GM18873 (cell line): ENCODE measurements around the gene PLXNC1.
A peak's percentile ranks its signal among the peaks of the same experiment; 100 is the strongest.

Source experiments
- ATAC-seq: cut with Tn5 transposase; IDR thresholded peaks from one replicate; pipeline ENCODE4 v1.9.1; 2021; ENCODE audit warnings: mild to moderate bottlenecking, moderate library complexity, moderate number of reproducible peaks; ENCODE audit not compliant: unreplicated experiment, low FRiP score

Gene PLXNC1

DNA sequence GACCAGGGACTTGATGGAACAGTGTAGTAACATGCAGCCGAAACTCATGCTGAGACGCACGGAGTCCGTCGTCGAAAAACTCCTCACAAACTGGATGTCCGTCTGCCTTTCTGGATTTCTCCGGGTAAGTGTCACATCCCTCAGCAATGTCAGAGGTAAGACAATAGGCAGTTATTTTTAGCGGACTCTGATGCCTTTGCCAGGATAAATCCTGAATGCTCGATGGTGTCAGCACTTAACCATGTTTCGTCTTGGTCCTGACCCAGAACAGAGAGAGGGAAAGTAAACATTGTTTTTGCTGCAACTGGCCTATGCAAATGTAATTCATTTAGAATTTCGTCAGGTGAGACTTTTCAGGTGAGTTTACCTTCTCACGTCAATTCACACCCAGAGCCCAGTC, 112.3 kb downstream of the PLXNC1 start:
- no peak for ATAC-seq

DNA sequence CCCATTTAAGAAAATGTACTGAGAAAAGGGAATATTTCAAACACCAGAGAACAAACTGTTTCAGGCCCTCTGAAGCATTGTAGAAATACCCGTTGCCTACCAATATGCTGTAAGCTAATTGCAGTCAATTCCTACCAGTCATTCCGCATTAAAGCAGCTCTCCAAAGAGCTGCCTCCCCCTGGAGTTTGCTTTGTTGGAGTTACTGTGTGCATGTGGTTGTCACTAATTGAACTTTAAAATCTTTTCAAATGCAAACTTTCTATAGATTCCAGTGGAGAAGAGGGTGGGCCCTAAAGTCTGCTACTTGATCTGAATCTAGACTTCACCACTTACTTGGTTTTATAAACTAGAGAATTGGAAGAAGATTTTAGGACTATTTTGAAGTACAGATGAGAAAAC, 112.7 kb downstream of the PLXNC1 start:
- ATAC-seq = no peak

DNA sequence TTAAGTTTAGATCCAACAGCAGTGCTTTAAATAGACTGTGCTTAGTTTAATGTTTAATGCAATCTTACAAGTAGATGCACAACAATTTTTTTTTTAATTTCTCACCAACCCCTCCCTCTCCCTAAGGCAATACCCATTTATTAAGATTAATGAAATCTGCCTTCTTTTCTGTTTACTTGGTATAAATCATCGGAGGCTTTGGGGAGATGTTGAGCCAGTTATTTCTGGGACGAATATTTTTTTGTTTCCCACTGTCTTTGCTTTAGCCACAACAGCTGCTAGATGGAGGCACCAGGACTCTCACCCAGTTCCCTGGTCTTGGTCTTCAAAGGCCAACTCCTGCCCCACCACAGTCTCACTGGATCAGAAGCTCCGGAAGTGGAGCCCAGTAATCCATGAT, 113.4 kb downstream of the PLXNC1 start:
- no peak for ATAC-seq

DNA sequence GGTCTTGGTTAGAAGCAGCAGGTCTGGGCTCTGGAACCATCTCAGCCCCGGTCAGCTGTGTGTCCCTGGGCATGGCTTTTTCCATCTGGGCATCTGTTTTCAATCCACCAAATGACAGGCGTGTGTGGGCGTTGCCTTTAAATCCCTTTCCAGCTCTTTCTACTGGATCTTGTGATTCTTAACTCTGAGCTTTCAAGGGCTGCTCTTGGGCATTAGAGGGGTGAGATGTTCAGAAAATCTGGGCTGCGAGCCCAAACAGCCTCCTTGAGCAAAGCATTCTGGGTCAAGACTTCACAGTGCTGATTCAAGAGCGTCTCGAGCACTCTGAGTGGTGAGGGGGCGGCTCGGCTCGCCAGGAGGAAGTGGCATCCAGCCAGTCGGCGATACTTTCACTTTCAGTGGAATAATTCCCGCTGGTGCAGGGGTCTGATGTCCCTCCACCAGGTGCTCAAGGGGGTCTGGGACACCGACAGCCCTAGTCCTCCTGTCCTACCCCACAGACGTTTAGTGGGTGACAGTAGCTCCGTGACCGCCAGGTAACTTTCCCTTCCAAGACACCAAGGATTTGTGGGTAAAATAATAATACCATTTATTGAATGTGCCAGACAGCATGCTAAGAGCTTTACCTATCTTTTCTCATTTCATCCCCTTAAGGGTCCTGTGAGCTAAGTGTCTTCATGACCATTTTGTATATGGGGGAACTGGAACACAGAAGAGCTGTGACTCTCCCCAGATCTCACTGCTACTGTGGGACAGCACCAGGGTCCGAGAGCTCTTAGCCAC, 114.0 kb downstream of the PLXNC1 start:
- ATAC-seq = no peak

DNA sequence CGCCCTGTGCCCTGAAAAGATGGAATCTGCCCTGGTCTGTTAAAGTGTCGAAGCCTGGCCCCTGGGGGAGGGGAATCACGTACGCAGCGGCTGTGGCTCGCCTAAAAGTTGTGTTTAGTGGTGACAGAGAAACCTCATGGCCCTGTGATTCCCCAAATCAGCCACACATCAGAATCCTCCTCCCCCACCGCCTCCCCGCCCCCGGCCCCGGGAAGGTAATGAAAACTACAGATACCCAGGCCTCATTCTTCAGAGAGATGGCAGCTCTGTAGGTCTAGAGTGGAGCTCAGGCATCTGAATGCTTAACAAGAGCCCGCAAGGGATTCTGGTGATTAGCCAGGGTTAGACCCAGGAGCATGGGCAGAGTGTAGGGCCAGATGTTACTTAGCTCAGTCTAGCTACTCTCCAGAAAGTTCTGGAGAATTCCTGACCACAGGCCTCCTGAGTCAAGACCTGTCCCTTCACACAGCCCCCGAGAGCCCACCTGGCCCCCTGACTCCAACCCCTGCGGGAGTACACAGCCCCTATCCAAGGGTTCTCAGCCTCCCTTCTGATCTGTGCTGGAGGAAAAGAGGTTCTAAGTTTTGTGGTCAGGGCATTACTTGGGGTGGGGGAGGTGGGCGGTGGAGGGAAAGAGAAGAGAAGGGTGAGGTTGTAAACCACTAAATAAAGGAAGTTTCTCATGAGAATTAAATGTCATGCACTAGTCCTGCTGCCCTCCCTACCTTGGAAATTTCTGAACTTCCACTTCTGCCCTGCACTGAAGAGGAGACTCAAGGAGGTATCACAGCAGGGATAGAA, 114.8 kb downstream of the PLXNC1 start:
- ATAC-seq = no peak

DNA sequence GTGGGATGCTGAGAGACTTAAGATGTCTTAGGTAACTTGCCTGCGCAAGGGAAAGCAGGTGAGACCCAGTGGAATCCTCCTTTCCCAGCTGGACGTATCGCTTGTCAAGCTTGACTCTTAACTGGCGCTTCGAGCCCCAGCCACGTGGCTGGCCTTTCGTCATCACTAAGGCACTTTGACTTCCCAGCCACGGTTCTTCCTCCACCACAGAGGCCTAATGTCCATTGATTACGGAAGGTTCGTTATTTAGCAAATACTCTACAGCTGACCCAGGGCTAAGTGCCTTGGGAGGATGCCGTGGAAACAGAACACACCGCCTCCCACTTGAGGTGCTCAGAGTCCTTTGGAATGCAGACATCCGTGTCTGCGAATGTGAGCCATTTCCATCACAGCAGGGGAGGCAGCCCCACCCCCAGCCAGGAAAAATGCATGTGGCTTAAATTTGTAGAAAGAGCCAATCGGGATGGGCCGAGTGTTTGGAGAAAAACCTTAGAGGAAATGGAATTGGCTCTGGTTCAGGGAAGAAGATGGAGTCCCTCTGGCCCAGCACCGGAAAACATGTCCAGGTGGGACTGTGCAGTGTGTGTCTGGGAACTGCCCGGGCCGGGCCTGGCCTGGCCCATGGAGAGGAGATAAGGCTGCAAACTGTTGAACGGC, 115.7 kb downstream of the PLXNC1 start:
- ATAC-seq = no peak

DNA sequence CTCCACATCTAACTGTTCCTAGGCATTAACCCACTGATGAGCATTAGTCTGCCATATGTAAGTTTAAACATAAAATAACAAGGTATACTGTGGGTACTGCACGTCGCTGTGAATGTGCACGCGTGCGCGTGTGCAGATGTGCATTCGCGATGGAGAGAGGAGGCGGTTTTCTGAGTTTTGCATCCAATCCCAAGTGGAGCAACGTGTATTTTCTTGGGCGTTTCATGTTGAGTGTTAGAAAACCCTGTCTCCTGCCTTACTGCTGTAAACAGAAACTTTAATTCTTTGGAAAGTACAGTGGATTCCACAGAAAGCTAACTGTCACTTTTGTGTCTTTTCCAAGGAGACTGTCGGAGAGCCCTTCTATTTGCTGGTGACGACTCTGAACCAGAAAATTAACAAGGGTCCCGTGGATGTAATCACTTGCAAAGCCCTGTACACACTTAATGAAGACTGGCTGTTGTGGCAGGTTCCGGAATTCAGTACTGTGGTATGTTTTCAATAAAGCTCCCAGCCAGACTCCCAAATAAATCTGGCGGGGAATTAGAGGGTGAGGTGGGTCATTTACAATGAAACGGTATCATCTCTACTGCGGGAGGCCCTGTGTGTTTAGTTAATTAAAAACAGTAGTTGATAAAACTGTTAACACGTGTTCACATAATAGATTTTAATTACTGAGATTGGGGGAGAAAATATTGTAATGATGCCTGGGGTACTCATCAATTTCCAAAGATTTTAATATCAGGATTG, 116.5 kb downstream of the PLXNC1 start:
- ATAC-seq = no peak

DNA sequence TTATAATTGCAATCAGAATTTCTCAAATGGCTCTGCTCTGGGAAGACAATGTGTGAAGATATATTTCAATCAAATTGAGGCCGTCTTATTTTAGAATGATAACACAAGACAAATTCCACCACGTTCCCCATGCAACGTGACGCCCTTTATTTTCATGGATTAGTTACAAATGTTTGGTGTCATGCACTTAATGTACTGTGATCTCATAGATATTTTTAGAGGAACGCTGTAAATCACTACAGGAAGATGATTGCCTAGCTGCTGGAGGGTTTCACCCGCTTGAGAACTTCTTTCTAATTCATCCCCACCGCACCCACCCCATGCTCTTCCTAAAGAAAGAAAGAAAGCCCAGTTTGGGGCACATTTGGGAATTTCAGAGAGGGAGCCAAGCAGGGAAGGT, 117.2 kb downstream of the PLXNC1 start:
- ATAC-seq = no peak

DNA sequence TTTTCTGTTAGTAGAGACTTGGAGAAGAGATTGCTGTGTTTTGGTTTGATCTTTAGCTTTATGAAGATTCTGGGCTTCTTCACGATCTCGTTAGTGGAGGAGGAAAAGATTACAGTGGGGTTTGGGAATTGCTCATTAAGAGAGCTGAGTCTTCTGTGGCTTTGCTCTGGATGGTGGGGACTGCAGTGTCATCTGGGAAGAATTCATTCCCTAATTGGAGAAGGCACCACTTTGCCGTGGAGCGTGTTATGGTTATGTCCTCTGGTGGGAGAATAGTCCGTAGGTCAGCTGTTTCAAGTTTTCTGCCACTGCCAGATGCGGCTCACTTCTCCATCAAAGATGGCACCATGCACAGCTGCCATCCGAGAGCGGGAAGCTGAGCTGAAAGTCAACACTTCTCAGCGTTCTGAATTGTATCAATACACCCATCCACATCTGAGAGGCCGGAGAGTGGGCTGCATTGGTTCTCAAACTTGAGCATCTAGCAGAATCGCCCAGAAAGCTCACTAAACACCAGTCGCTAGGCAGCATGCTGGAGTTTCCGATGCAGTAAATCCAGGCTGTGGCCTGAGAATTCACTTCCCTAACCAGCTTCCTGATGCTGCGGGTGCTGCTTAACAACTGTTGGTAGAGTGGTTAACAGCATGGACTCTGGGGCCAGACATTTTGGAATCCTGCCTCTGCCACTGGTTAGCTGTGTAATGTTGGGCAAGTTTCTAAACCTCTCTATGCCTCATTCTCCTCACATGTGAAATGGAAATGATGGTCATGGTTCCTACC, 117.8 kb downstream of the PLXNC1 start:
- no peak for ATAC-seq

DNA sequence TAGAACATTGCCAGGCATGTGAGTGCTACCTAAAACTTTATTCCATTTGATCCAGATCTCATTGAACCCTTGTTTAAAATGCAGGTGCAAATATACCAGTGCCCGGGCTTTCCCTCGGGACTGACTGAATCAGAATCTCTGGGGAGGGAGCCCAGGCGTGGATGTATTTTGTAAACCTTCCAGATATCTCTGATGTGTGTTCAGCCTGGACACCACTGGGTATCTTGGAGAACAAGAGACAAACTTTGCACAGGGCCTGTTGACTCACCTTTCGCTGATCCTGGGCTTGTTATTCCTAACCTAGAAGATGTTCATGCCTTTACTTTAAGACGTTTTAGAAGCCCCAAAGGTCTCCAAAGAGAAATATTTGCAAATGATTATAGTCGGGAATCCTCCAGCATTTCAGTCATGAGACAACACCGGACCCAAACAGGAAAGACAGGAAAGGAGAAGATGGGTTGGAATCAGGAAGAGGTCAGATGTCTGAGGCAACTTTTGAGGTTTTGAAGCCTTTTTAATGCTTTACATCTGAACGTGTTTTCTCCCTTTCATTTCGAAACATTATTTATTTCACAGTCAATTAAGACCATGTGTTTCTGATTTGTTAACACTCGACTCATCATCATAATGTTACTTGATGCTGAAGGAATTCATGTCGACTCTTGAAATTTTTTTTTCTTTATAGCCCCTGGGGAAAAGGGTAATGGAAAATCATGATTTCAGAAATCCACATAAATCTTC, 118.6 kb downstream of the PLXNC1 start:
- ATAC-seq = no peak

DNA sequence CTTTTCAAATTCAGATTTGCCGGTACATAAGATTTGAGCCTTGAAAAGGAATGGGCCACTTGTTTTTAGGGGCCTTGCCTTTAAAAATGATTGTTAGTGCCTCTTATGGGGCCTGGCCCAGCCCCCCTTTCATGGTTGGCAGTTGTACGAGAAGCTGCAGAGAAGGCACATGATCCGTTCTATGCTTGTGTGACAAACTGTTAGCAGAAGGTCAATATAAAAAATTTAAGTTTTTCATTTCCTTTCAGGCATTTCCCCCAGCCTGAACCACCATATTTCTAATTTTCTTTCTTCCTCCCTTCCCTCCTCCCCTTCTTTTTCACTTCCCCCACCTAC, 119.1 kb downstream of the PLXNC1 start:
- no peak for ATAC-seq

DNA sequence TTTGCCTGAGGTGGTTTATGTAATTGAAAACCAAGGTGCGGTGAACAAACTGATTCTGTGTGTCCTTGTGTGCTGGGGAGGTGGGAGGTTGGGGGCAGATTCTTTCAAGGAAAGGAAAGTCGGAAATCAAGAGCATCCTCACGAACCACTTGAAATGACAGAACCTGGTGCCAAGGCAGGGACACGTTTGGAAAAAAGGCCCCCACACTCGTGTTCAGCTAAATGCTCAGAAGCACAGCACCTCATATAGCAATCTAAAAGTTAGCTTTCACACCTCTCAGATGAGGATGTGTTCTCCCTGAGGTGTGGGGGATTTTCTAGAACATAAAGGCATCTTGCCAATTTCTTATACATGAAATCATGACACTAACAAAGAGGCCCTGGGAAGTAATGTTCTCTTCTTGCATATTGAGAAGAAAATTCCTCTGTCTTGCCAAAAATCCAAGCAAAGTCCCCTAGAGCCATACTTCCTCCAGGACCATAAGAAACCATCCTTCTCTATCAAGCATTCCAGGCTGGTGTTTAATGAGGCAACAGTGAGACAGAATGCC, 119.6 kb downstream of the PLXNC1 start:
- no peak for ATAC-seq

DNA sequence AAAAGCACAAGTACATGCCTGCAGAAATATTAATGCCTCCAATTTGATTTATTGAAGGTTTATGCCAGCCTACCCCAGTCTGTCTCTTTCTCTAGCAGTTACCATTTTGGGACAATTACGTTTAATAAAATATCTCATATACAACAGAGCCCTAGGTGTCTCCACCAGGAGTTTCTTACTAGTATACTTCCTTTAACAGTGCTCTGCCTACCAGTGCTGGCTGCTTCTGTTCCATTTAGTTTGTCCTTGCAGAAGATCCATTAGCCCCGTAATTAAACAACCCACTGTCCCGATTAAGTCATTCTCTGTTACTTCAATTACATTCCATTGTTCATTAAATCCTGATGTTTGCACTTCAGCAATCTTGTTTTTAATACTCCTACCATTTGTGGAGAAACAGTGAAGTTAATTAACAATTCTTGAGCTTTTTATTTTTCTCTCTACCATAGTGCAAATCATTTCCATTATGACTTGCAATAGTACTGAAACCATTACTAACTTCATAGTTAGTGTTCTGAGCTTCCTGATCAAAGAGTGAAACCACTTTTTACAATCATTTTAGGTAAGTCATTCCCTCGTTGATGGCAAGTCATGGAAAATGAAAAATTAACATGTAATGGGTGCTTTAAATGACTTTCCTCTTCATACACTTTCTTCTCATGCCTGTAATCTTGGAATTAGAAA, 121.1 kb downstream of the PLXNC1 start:
- ATAC-seq = peak; percentile 43

DNA sequence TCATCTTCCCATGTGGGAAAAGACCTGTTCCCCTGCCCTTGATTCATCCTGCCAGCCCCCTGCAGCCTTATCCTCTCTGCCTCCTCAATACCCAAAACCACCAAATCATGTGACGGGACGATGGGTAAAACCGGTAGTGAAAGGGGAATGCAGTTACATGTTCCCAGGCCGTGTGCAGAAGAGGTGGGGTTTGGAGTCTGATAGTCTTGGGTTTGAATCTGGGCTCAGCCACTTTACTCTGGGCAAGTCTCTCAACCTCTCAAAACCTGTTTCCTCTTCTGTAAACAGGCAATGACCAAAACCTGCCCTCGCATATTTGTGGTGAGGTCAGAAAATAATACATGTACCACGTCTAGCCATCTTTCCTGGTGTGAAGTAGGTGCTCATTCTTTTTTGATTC, 123.0 kb downstream of the PLXNC1 start:
- no peak for ATAC-seq

DNA sequence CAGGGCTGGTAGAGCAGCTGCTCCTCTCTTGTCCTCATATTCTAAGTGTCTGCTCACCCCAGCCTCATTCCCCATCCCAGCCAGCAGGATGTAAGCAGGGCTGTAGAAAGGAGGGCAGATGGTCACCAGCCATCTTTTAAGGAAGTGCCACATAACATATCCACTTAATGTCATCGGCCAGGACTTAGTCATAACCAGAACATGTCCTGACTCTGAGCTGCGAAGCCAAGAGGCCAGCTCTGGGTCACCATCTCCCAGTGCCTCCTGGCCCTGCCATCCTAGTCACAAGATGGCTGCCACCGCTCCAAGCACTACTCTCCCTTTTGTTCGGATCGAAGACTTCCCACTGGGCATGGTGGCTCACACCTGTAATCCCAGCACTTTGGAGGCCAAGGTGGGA, 123.9 kb downstream of the PLXNC1 start:
- no peak for ATAC-seq

DNA sequence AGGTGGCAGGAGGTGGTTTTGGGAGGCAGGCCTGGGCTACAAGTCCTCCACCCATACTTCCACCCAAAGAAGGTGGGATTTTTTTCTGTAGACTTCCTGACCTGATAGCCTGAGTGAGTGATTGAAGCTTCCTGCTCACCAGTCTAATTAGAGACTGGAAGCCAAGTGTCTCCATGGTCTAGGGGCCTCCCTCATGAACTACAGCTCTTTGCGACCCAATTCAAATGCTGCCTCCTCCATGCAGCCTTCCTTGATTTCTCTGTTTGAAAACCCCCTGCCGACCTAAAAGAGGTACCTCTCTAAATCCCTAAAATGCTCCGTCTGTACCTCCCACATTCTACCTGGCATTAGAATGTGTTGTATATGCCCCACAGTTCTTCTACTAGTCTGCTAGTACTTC, 124.9 kb downstream of the PLXNC1 start:
- no peak for ATAC-seq

DNA sequence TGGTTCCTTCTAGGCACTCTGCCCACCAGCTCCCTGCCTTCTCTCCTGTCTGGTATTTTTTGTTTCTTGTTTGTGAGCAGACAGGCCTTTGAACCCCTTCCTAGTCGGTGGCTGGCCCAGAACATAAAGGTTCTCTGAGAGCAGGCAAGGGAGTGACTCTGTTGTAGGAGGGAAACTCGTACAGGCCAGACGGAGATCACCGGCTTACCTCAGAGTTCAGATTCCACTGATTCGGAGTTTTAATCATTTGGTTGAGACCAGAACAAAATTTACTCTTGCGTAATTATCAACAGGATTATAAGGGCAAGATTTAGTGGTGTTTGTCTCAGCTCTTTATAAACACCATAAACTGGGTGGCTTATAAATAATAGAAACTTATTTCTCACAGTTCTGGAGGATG, 128.3 kb downstream of the PLXNC1 start:
- no peak for ATAC-seq

DNA sequence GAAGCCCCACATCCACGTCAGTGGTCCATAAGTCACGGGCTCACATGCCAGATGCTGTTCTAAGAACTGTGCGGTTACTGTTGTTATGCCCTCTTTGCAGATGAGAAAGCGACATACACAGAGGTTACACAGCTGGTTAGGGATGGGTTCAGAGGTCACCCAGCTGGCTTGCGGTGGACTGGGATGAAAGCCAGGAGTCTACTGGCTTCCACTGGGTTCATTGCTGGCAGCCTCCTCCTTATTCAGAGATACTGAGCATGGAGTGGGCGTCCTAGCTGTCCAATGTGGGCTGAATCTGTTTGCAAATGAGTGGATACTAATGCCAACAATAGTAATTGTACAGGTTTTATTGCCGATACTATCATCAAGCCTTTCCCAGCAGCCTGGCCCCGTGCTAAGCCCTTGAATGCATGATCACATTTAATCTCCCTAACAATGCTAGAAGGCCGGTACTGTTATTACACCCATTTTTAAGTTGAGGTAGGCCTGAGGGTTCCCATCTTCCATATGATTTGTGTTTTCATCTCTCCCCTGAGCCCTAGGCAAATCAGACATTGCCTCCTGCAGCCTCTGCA, 129.1 kb downstream of the PLXNC1 start:
- no peak for ATAC-seq
